Measurements from ENCODE around the gene EMILIN2.
A peak's percentile ranks its signal among the peaks of the same experiment; 100 is the strongest.

Gene EMILIN2

GRCh38 chr18:2959341-2959740, 112.5 kb downstream of the EMILIN2 start:
- DNase-seq = no peak

GRCh38 chr18:2960983-2961696, 114.3 kb downstream of the EMILIN2 start:
- DNase-seq = no peak

- DNase-seq = no peak
These were observed 115.0 kb downstream of the EMILIN2 start for GRCh38 chr18:2961821-2962220.

- DNase-seq = peak; percentile 54
These were observed 116.2 kb downstream of the EMILIN2 start for GRCh38 chr18:2963048-2963447.

GRCh38 chr18:2964361-2965010, 117.7 kb downstream of the EMILIN2 start:
- no peak for DNase-seq
